ENCODE data around the gene TLK1.
"Not testable (repeated sequence)": the region's sequence is repeated elsewhere in the genome, so short reads cannot be mapped to it uniquely, and the experiment has no call there.

TLK1 gene

DNA sequence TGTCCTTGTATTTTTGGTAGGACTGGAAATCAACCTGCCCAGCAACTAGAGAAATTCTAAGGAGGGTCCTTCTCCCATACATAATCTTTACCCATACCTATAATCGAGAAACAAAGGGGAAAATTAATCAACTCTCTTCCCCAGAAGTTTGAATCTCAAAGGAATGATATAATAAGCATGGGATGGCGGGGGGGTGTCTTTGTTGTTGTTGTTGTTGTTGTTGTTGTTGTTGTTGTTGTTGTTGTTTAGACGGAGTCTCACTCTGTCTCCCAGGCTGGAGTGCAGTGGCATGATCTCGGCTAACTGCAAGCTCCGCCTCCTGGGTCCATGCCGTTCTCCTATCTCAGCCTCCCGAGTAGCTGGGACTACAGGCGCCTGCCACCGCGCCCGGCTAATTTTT is 69.2 kb downstream of the TLK1 start:
- not testable (repeated sequence) for DNase-seq (ENCODE audit: low read depth, low spot score); H3K4me3 ChIP-seq (ENCODE audit: low read length)

DNA sequence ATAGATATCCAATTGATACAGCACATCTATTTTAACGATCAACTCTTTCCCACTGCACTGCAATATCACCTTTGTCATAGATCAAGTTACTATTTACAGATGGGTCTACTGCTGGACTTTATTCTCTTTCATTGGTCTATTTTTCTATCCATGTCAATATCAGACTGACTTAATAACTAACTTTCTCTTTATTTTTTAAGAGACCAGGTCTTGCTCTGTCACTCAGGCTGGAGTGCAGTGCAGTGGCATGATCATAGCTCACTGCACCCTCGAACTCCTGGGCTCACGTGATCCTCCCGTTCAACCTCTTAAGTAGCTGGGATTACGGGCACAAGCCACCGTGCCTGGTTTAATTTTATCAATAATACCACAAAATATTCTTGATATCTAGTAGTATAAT is 71.2 kb downstream of the TLK1 start:
- no peak for DNase-seq (ENCODE audit: low read depth, low spot score)
- no peak overlapping the region for H3K4me3 ChIP-seq (ENCODE audit: low read length)

DNA sequence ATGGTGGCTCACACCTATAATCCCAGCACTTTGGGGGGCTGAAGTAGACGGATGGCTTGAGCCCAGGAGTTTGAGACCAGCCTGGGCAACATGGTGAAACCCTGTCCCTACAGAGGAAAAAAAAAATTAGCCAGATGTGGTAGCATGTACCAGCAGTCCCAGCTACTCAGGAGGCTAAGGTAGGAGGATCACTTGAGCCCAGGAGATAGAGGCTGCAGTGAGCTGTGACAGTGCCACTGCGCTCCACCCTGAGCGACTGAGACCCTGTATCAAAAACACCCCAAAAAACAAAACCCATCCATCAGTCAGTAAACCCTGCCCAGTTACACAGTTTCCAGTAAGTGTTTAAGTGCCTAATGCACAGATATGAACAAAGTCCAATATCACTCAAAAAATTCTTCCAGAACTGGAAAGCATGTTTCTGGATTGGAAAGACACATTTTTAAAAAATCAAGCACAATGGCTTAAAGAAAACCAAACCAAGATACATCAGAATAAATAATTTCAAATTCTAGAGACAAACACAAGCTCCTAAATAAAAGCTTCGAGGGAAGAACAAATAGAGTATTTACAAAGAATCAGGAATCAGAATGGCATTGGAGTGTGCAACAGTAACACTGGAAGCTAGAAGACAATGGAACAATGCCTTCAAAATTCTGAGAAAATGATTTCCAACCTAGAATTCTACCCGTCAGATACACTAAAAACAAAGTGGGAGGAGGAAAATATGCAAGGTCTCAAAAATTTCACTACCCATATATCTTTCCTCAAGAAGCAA is 72.4 kb downstream of the TLK1 start:
- no peak for DNase-seq (ENCODE audit: low read depth, low spot score)
- no peak overlapping the region for H3K4me3 ChIP-seq (ENCODE audit: low read length)

DNA sequence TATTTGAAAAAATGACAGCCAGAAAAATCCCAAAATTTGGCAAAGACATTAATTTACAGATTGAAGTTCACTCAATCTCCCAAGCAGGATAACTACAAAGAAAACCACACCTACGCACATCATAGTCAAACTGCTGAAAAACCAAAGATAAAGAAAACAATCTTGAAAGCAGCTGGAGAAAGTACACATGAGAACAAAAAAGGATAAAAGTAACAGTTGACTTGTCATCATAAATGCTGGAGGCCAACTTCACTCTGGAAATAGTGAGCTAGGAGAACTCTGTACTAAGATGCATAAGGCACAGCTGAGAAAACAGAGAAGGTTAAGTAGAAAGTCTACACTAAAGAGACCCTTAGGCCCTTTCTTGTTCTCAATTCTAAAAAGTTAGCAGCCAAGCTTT is 73.1 kb downstream of the TLK1 start:
- DNase-seq (ENCODE audit: low read depth, low spot score): peak; percentile 35
- H3K4me3 ChIP-seq (ENCODE audit: low read length): no peak overlapping the region

DNA sequence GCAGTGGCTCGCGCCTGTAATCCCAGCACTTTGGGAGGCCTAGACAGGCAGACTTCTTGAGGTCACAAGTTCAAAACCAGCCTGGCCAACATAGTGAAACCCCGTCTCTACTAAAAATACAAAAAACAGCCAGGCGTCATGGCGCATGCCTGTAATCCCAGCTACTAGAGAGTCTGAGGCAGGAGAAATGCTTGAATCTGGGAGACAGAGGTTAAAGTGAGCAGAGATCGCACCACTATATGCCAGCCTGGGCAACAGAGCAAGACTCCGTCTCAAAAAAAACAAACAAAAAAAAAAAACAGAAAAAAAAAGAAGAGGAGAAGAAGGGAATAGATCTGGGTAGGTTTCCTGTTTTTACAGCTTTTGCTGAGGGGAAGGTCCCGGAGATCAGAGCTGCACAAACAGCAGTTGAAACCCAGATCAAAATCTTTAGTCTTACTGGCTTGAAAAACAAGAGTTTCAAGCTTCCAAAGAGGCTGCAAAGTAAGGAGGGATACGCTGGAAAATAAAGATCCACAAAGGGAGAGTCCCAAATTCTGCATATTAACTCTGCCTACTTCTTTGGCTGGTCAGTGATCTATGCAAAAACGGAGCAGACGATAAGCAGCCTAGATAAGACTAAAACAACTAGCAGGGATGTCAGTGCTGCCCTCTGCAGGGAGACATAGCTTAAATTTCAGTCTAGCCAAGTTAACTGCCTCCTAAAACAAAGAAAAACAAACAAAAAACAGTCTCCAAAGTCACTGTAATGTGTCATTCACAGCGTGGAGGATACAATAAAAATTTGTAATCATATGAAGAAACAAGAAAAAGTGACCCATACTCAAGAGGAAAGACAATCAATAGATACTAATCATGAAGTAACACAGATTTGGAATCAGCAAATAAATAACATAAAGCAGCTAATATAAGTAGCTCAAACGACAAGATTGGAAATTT is 74.1 kb downstream of the TLK1 start:
- H3K4me3 ChIP-seq (ENCODE audit: low read length): no peak overlapping the region
- DNase-seq (ENCODE audit: low read depth, low spot score): peak; percentile 44

DNA sequence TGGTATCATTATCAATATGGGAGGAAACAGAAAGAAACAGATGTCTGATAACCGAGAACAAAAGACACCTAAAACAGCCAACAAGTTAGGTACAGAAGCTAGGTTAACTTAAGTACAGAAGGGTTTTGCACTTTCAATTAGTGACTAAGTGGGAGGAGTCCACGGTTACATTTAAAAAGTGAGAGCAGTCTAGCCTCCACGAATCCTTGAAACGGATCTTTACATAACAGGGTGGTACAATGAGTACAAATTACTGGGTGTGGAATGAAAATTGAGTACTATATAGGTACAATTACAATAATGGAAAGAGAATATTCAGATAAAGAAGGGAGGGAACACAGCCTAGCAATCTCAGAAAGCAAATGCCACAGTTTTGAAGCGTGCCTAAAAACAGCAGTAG is 76.6 kb downstream of the TLK1 start:
- no peak for DNase-seq (ENCODE audit: low read depth, low spot score)
- no peak overlapping the region for H3K4me3 ChIP-seq (ENCODE audit: low read length)

DNA sequence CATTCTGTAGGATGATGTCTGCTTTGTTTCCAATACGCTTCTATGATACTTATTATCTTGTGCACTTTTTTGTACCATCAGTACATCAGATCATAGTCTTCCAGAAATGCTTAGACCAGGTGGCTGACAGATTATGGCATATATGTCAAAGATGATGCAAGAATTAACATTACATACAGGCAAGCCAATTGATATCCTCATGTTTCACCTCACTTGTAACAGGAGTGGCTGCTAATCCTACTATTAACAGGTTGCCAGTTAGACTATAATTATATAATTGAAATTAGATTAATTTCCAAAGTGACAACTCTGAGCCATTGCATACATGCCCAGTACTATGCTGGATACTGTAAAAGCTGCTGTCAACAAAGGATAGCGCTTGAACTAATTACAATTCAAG is 77.2 kb downstream of the TLK1 start:
- no peak overlapping the region for H3K4me3 ChIP-seq (ENCODE audit: low read length)
- no peak for DNase-seq (ENCODE audit: low read depth, low spot score)

DNA sequence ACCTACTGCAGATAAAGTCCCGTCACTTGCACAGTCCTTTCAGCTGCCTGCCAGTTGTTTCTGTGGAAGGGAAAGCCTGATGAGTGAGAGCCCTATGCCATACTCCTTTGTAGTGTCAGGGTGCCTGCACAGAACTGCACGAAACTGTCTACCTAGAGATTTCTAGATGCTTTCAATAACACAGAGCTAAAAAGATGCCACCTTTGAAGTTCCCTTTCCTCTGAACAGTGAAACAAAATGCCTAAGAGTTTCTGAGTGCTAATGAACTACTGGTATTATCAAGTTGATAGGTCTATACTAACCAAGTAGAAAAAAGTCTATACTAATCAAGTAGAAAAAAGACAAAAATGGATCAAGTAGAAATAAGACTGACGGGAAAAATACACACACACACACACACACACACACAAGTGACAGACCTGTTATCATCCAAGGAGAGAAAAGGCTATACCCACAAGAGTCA is 79.0 kb downstream of the TLK1 start:
- DNase-seq (ENCODE audit: low read depth, low spot score): no peak
- no peak overlapping the region for H3K4me3 ChIP-seq (ENCODE audit: low read length)

DNA sequence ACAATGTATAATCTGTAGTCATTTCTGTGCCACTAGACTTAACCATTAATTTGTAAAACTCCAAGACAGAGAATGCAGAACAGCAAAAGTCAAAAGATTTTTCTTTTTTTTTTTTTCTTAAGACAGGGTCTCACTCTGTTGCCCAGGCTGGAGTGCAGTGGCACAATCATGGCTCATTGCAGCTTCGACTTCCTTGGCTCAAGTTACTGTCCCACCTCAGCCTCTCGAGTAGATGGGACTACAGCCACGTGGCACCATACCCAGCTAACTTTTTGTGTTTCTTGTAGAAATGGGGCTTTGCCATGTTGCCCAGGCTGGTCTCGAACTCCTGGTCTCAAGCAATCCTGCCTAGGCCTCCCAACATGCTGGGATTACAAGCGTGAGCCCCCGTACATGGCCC is 80.1 kb downstream of the TLK1 start:
- H3K4me3 ChIP-seq (ENCODE audit: low read length): no peak overlapping the region
- DNase-seq (ENCODE audit: low read depth, low spot score): no peak

DNA sequence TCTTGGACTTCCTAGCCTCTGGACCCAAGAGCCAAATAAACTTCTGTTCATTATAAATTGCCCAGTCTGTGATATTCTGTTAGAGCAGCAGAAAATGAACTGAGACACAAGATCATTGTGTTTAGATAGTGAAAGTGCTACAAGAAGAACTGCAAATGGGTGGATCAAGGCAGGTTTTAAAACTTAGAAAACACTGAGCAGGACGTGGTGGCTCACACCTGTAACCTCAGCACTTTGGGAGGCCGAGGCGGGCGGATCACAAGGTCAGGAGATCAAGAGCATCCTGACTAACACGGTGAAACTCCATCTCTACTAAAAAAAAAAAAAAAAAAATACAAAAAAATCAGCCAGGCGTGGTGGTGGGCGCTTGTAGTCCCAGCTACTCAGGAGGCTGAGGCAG is 84.3 kb downstream of the TLK1 start:
- H3K4me3 ChIP-seq (ENCODE audit: low read length): not testable (repeated sequence)
- DNase-seq (ENCODE audit: low read depth, low spot score): peak; percentile 4

DNA sequence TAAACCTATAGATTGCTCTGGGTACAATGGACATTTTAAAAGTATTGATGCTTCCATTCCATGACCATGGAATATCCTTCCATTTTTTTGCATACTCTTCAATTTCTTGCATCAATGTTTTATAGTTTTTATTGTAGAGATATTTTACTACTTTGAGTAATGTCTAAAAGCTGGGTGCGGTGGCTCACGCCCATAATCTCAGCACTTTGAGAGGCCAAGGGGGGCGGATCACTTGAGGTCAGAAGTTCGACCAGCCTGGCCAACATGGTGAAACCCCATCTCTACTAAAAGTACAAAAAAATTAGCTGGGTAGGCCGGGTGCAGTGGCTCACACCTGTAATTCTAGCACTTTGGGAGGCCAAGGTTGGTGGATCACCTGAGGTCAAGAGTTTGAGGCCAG is 88.5 kb downstream of the TLK1 start:
- no peak overlapping the region for H3K4me3 ChIP-seq (ENCODE audit: low read length)

DNA sequence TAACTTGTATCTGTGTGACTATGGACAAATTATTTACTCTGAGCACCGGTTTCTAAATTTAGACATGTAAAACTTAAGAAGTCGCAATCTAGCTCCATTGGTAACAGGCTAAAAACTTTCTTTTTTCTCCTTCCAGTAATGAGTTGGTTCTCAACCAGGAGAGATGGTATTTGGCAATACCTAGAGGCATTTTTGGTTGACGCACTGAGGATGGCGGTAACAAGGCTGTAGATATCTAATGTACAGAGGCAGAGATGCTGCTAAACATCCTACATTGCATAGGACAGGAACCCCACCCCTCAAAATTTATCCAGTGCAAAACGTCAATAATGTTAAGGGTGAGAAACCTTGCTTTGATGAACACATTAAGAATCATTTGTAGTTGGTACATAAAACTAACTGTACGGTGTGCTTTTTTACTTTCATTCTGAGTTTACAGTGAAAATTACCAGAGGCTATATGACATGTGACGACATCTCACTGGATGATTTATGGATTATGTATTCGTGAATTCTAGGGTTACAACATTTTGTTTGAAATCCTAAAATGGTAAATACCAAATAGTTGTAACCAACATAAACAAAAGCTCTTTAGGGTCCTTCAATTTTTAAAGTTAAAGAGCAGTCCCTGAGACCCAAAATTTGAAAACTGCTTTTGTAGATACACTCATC is 91.3 kb downstream of the TLK1 start:
- no peak for DNase-seq (ENCODE audit: low read depth, low spot score)
- H3K4me3 ChIP-seq (ENCODE audit: low read length): no peak overlapping the region

More for the DNA sequence above, 88.5 kb downstream of the TLK1 start:
- DNase-seq (ENCODE audit: low read depth, low spot score): no peak

DNA sequence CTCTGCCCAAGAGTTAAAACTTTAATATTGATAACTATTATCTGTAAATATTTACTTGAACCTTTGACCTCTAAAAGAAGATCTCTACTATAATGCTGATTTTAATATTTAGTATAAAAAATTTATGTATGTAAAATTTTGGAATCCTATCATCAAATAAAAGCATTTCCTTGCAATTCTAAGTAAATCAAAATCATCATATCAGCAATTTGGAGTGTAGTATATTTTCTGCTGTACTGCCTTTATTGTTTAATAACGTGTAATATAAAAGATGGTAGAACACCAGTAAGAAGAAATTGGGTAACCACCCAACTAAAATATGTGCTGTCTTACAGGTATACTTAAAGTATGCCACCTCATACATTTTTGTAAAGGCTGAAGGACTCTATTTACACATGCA is 94.6 kb downstream of the TLK1 start:
- no peak overlapping the region for H3K4me3 ChIP-seq (ENCODE audit: low read length)
- no peak for DNase-seq (ENCODE audit: low read depth, low spot score)

DNA sequence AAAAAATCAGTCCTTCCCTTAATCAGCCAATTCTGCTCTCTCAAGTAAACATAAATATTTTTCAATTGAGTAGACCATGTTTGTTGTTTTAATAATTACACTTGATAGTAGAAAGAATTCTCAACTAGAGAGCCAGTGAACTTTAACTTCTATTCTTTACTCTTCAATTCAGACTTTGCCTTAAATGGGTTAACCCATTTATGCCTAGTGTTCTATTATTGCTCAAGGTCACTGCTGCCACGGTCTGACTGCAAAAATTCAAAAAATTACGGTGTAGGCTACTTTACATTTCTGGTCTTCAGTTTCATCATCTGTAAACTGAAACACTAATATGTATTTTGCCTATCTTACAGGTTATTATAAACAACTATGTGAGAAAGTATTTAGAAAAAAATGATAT is 103.1 kb downstream of the TLK1 start:
- no peak for DNase-seq (ENCODE audit: low read depth, low spot score)
- no peak overlapping the region for H3K4me3 ChIP-seq (ENCODE audit: low read length)

DNA sequence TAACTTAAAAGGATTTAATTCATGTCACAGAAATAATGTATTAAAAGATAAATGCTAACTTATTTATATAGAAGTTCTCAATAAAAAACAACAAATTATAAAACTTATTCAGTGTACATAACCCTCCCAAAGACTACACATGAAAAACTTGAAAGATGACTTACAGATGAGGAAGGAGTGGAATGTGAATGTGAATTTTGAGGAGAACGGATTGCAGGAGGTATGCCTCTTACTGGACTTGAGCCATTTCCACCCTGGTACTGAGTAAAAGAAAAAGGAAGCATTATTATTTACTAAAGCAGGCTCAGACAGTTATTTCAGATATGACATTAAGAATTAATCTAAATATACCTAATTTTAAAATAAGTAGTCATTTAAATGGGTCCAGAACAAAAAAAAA is 104.4 kb downstream of the TLK1 start:
- no peak for DNase-seq (ENCODE audit: low read depth, low spot score)

DNA sequence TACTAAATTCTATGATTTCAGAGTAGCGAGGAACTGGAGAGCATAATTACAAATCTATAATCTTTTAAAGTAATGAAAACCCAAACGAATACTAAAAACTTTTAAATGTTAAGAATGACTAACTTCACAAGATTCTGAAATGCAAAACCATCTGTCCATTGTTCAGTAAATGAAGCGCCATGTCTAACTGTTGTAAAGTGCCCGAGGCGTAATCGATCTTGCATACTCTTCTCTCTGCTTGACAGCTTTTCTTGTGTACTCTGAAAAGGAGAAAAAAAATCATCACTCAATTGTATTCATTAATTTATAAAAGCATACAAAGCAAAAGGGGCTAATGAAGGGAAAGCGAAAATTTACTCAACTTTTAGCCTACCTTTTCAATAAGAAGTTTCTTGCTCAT is 111.0 kb downstream of the TLK1 start:
- DNase-seq (ENCODE audit: low read depth, low spot score): no peak
- H3K4me3 ChIP-seq (ENCODE audit: low read length): no peak overlapping the region

More for the DNA sequence above, 104.4 kb downstream of the TLK1 start:
- H3K4me3 ChIP-seq (ENCODE audit: low read length): no peak overlapping the region

DNA sequence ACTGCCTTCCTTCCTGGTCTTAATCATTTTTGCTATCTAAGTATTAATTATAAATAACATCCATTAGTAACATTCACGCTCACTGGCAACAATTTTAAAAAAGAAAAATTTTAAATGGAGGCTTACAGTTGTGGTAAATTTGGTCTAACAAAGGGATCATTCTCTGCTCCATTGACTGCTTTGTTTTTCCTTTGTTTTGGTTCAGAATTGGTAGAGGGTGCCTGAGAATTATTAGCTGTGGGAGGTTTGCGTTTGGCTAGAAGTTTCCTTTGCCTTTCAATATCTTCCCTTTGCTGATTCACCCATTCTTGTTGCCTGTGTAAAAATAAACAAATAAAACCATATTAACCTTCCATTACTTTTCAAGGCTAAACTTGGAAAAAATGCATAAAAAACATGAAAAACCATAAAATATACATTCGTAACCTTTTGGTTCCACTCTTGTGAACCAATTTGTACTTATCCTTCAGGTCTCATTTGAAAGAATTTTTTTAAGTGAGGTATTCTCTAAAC is 114.6 kb downstream of the TLK1 start:
- DNase-seq (ENCODE audit: low read depth, low spot score): no peak
- H3K4me3 ChIP-seq (ENCODE audit: low read length): no peak overlapping the region

DNA sequence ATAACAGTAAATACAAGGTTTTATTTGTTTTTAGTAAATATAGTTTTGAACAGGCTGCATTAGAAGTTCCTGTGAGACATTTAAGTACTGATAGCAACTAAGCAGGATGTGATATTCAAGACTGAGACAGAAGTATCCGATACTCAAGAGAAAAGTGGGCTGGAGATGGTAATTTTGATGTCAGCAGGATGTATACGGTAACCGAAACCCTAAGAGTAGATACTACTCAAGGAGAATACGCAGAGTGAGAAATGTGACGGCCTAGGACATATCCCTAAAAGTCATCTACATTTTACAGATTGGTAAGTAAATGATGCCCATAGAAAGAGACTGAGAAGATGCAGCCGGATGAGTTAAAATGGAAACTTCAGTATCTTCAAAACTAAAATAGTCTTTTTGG is 116.3 kb downstream of the TLK1 start:
- no peak for DNase-seq (ENCODE audit: low read depth, low spot score)
- no peak overlapping the region for H3K4me3 ChIP-seq (ENCODE audit: low read length)

DNA sequence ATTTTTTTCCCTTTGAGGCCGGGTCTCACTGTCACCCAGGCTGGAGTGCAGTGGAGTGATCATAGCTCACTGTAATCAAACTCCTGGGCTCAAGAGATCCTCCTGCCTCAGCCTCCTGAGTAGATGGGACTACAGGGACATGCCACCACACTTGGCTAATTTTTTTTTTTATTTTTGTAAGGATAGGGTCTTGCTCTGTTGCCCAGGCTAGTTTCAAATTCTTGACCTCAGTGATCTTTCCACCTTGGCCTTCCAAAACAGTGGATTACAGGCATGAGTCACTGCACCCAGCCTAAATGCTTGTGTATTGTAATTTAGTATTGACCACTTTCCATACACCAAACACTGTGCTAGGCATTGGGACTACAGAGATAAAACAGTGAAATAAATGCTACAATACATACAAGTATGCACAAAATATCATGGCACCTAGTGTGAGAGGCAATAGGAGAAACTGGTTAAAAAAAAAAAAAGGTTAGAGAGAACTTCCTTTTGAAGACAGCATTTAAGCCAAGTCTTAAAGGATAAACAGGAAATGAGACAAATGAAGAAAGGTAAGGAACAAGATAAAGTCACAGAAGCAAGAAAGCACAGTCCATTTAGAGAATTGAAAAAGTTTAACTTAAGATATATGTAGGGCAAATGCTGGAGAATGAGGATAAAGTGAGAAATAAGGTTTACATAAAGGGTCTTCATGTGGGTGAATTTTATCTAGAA is 118.3 kb downstream of the TLK1 start:
- no peak overlapping the region for H3K4me3 ChIP-seq (ENCODE audit: low read length)
- DNase-seq (ENCODE audit: low read depth, low spot score): peak; percentile 9

Measured in Jurkat, Clone E6-1 (cell line).